HCT116 (cell line): ENCODE measurements around the gene ACE. TPM values are rescaled to one million over a fixed set of nuclear protein-coding genes. Genes with fewer than 3 reads are reported as not detected.

Source experiments
- ATAC-seq: fragments of 200-7000 bp; cut with Tn5 transposase; 2 replicates; pipeline ENCODE4 v1.9.1; 2020; ENCODE audit warnings: mild to moderate bottlenecking, moderate library complexity
- BruUV-seq: library from RNA; stranded (reverse); fragments of 400-500 nt; replicated peaks from 2 replicates; lab custom pipeline; 2021; lab: Mats Ljungman, UMichigan
- CTCF ChIA-PET: fragments of 300-600 bp; sonication (Branson Sonifier 250); formaldehyde crosslinking; loops from one replicate; lab custom pipeline; 2021; ENCODE audit warnings: antibody characterized with exemption; lab: Charles Lee
- POLR2A ChIA-PET: fragments of 300-600, 350-600 bp; sonication (Branson Sonifier 250); formaldehyde crosslinking; loops from one replicate; lab custom pipeline; 2021; ENCODE audit warnings: antibody characterized with exemption; lab: Charles Lee
- RAD21 ChIA-PET, 2 experiments: fragments of 300-600 bp; sonication (Branson Sonifier 250); formaldehyde crosslinking; loops; one replicate each; lab custom pipeline; 2023; ENCODE audit warnings: low total read pairs in 2 of 2; ENCODE audit not compliant: uncharacterized antibody in 2 of 2, unreplicated experiment in 2 of 2, low non-redundant PET in 1 of 2; lab: Charles Lee
- DNase-seq: peaks from one replicate; pipeline ENCODE4 v3.0.0-alpha.2; 2010; ENCODE audit warnings: low read depth, low spot score
- H2AFZ ChIP-seq: fragments of 200-600 bp; shearing (Covaris generic), sonication (generic); 2 replicates; pipeline ENCODE4 v1.6.1; 2017; ENCODE audit warnings: low read depth, mixed run types, mixed read lengths, antibody characterized with exemption, low read length; ENCODE audit not compliant: poor library complexity, severe bottlenecking
- H3K27ac ChIP-seq: 2 replicates; pipeline ENCODE4 v1.5.1; 2012; ENCODE audit warnings: low read depth, low read length
- H3K27me3 ChIP-seq: fragments of 200-600 bp; sonication (generic); 2 replicates; pipeline ENCODE4 v1.6.1; 2016; ENCODE audit warnings: mixed run types, low read length, mixed read lengths; ENCODE audit not compliant: insufficient read depth
- H3K36me3 ChIP-seq, 2 experiments: fragments of 200-500 bp in 1 of 2; fragments of 200-600 bp in 1 of 2; sonication (Bioruptor generic) in 1 of 2; sonication (generic) in 1 of 2; 2 replicates each; pipeline versions ENCODE4 v1.5.1 to v1.6.1; 2014 to 2016; ENCODE audit warnings: low read length in 2 of 2, inconsistent platforms in 1 of 2, mixed read lengths in 1 of 2, mixed run types in 1 of 2; ENCODE audit not compliant: insufficient read depth in 2 of 2, control insufficient read depth in 1 of 2
- H3K4me1 ChIP-seq, 2 experiments: fragments of 200-600 bp in 1 of 2; sonication (generic) in 1 of 2; 2 replicates each; pipeline versions ENCODE4 v1.5.1 to v1.6.1; 2012 to 2017; ENCODE audit warnings: low read length in 2 of 2, inconsistent platforms in 1 of 2, mild to moderate bottlenecking in 1 of 2, mixed read lengths in 1 of 2, mixed run types in 1 of 2, moderate library complexity in 1 of 2; ENCODE audit not compliant: insufficient read depth in 2 of 2, control insufficient read depth in 1 of 2
- H3K4me2 ChIP-seq: fragments of 200-600 bp; sonication (generic); 2 replicates; pipeline ENCODE4 v1.6.1; 2017; ENCODE audit warnings: mixed run types, low read length, mixed read lengths
- H3K4me3 ChIP-seq, 2 experiments: fragments of 200-600 bp in 1 of 2; sonication (generic) in 1 of 2; replicated peaks in 1 of 2; 2 replicates each; pipeline ENCODE4 v1.5.1; 2011 to 2016; ENCODE audit warnings: low read length in 2 of 2, control low read depth in 1 of 2, low read depth in 1 of 2, mild to moderate bottlenecking in 1 of 2, mixed read lengths in 1 of 2, mixed run types in 1 of 2
- H3K79me2 ChIP-seq: fragments of 200-600 bp; sonication (generic); 2 replicates; pipeline ENCODE4 v1.6.1; 2017; ENCODE audit warnings: mild to moderate bottlenecking, mixed run types, low read length, moderate library complexity, mixed read lengths; ENCODE audit not compliant: insufficient read depth
- H3K9ac ChIP-seq: fragments of 200-600 bp; sonication (generic); 2 replicates; pipeline ENCODE4 v1.6.1; 2016; ENCODE audit warnings: low read length, mixed read lengths
- H3K9me2 ChIP-seq: fragments of 200-600 bp; sonication (generic), shearing (Covaris generic); 2 replicates; pipeline ENCODE4 v1.6.1; 2017; ENCODE audit warnings: mixed run types, mild to moderate bottlenecking, moderate library complexity; ENCODE audit not compliant: insufficient read depth
- H3K9me3 ChIP-seq, 2 experiments: fragments of 200-500 bp in 1 of 2; fragments of 200-600 bp in 1 of 2; sonication (Bioruptor generic) in 1 of 2; sonication (generic) in 1 of 2; 2 replicates each; pipeline ENCODE4 v1.6.1; 2014 to 2017; ENCODE audit warnings: low read length in 2 of 2, mixed read lengths in 2 of 2, inconsistent platforms in 1 of 2, low read depth in 1 of 2, mild to moderate bottlenecking in 1 of 2, mixed run types in 1 of 2, moderate library complexity in 1 of 2; ENCODE audit not compliant: control insufficient read depth in 1 of 2, insufficient read depth in 1 of 2
- H4K20me1 ChIP-seq: fragments of 200-600 bp; sonication (generic), shearing (Covaris generic); 2 replicates; pipeline ENCODE4 v1.6.1; 2017; ENCODE audit warnings: mixed run types, mild to moderate bottlenecking, moderate library complexity; ENCODE audit not compliant: insufficient read depth
- CEBPB ChIP-seq: IDR thresholded peaks from 2 replicates; pipeline ENCODE4 v1.6.1; 2012; ENCODE audit warnings: low read depth
- EGR1 ChIP-seq: IDR thresholded peaks from 2 replicates; pipeline ENCODE4 v1.6.1; 2012; ENCODE audit warnings: low read depth
- EZH2 ChIP-seq: fragments of 200-600 bp; sonication (generic); IDR thresholded peaks from 2 replicates; pipeline ENCODE4 v1.6.1; 2017; ENCODE audit warnings: antibody characterized with exemption, mixed run types
- FOSL1 ChIP-seq: IDR thresholded peaks from 2 replicates; pipeline ENCODE4 v1.6.1; 2012; ENCODE audit warnings: low read depth
- JUND ChIP-seq: IDR thresholded peaks from 2 replicates; pipeline ENCODE4 v1.6.1; 2012
- MAX ChIP-seq: IDR thresholded peaks from 2 replicates; pipeline ENCODE4 v1.6.1; 2012
- POLR2AphosphoS5 ChIP-seq: IDR thresholded peaks from 2 replicates; pipeline ENCODE4 v1.6.1; 2011; ENCODE audit warnings: mild to moderate bottlenecking, low read depth, low read length, moderate library complexity
- REST ChIP-seq: IDR thresholded peaks from 2 replicates; pipeline ENCODE4 v1.6.1; 2012; ENCODE audit warnings: low read depth
- SIN3A ChIP-seq: IDR thresholded peaks from 2 replicates; pipeline ENCODE4 v1.6.1; 2012; ENCODE audit warnings: low read depth
- SP1 ChIP-seq: IDR thresholded peaks from 2 replicates; pipeline ENCODE4 v1.6.1; 2012; ENCODE audit warnings: low read depth
- YY1 ChIP-seq: IDR thresholded peaks from 2 replicates; pipeline ENCODE4 v1.6.1; 2011; ENCODE audit warnings: low read length, low read depth, moderate library complexity, mild to moderate bottlenecking; ENCODE audit not compliant: insufficient replicate concordance; ENCODE audit errors: extremely low read depth
- ZFX ChIP-seq: fragments of 450-650 bp; IDR thresholded peaks from 2 replicates; pipeline ENCODE4 v1.6.1; 2017
- intact Hi-C: fragments of 100-400 bp; cut with micrococcal nuclease; formaldehyde crosslinking; loops from 2 replicates; pipeline ENCODE4 v1.10.0; 2022
- total RNA-seq: library from RNA; stranded (reverse); gene quantifications from one replicate; pipeline ENCODE4 v1.2.1, GENCODE V29; 2021; ENCODE audit not compliant: unreplicated experiment
- TF ChIP-seq, protein P1 (sequence below): IDR thresholded peaks from 2 replicates; pipeline ENCODE4 v1.6.1; 2011; ENCODE audit warnings: mild to moderate bottlenecking, low read length, moderate library complexity; ENCODE audit not compliant: insufficient replicate concordance; ENCODE audit errors: extremely low read depth
- TF ChIP-seq, protein P2 (sequence below): IDR thresholded peaks from 2 replicates; pipeline ENCODE4 v1.6.1; 2012
- TF ChIP-seq, protein P3 (sequence below), 3 experiments: fragments of 200-600 bp in 1 of 3; sonication (generic) in 1 of 3; IDR thresholded peaks in 2 of 3; conservative IDR thresholded peaks in 1 of 3; 2 replicates each; pipeline ENCODE4 v1.5.1; 2012 to 2017; ENCODE audit warnings: low read depth in 2 of 3, low read length in 2 of 3, antibody characterized with exemption in 1 of 3, borderline replicate concordance in 1 of 3, control low read depth in 1 of 3, mild to moderate bottlenecking in 1 of 3, mixed read lengths in 1 of 3, mixed run types in 1 of 3, moderate library complexity in 1 of 3; ENCODE audit not compliant: insufficient read depth in 1 of 3

Gene ACE
- total RNA-seq, 1 experiment from 2014 or later, result 7.7 TPM

- TF ChIP-seq EGR1, result no peak
- no peak for TF ChIP-seq JUND
- no peak for TF ChIP-seq MAX
- no peak for TF ChIP-seq POLR2AphosphoS5
- no peak for TF ChIP-seq SIN3A
- TF ChIP-seq, protein P1, sequence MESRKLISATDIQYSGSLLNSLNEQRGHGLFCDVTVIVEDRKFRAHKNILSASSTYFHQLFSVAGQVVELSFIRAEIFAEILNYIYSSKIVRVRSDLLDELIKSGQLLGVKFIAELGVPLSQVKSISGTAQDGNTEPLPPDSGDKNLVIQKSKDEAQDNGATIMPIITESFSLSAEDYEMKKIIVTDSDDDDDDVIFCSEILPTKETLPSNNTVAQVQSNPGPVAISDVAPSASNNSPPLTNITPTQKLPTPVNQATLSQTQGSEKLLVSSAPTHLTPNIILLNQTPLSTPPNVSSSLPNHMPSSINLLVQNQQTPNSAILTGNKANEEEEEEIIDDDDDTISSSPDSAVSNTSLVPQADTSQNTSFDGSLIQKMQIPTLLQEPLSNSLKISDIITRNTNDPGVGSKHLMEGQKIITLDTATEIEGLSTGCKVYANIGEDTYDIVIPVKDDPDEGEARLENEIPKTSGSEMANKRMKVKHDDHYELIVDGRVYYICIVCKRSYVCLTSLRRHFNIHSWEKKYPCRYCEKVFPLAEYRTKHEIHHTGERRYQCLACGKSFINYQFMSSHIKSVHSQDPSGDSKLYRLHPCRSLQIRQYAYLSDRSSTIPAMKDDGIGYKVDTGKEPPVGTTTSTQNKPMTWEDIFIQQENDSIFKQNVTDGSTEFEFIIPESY, result no peak
- TF ChIP-seq REST, result no peak
- TF ChIP-seq SP1, result no peak
- no peak for TF ChIP-seq FOSL1
- TF ChIP-seq EZH2, result no peak
- TF ChIP-seq, protein P2, sequence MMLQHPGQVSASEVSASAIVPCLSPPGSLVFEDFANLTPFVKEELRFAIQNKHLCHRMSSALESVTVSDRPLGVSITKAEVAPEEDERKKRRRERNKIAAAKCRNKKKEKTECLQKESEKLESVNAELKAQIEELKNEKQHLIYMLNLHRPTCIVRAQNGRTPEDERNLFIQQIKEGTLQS, result no peak
- TF ChIP-seq CEBPB, result no peak
- no peak for TF ChIP-seq ZFX
- no peak for TF ChIP-seq YY1
- TF ChIP-seq, protein P3, sequence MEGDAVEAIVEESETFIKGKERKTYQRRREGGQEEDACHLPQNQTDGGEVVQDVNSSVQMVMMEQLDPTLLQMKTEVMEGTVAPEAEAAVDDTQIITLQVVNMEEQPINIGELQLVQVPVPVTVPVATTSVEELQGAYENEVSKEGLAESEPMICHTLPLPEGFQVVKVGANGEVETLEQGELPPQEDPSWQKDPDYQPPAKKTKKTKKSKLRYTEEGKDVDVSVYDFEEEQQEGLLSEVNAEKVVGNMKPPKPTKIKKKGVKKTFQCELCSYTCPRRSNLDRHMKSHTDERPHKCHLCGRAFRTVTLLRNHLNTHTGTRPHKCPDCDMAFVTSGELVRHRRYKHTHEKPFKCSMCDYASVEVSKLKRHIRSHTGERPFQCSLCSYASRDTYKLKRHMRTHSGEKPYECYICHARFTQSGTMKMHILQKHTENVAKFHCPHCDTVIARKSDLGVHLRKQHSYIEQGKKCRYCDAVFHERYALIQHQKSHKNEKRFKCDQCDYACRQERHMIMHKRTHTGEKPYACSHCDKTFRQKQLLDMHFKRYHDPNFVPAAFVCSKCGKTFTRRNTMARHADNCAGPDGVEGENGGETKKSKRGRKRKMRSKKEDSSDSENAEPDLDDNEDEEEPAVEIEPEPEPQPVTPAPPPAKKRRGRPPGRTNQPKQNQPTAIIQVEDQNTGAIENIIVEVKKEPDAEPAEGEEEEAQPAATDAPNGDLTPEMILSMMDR (IDR thresholded peaks at IDR 0.05 in 2 of 3, conservative IDR thresholded peaks at IDR 0.05 in 1 of 3; ENCODE audit: borderline replicate concordance in 1 of 3, insufficient read depth in 1 of 3, low read depth in 2 of 3, low read length in 2 of 3), result no peak
- H3K4me1 ChIP-seq, result peaks cover 2 to 5% of the 10 kb centered on the region in 2 experiments; a peak in 2 of 4 replicates
- no peaks in the 10 kb centered on the region for H4K20me1 ChIP-seq
- ChIA-PET RAD21 (no interaction called here), CTCF (no interaction called here), POLR2A (no interaction called here)
- H3K9me3 ChIP-seq, result no peaks in the 10 kb centered on the region
- intact Hi-C loops, result no loop called here
- no peak overlapping the region for H3K27ac ChIP-seq
- H3K9me2 ChIP-seq, result no peaks in the 10 kb centered on the region
- DNase-seq (no peak), ATAC-seq (no peak)
- no peaks in the 10 kb centered on the region for H3K79me2 ChIP-seq
- no peaks in the 10 kb centered on the region; the same call in 1 of the 2 replicates for H3K27me3 ChIP-seq
- no peaks in the 10 kb centered on the region for H3K36me3 ChIP-seq
- H2AFZ ChIP-seq, result no peak overlapping the region
- H3K4me2 ChIP-seq, result no peak overlapping the region
- no peak overlapping the region for H3K4me3 ChIP-seq
- BruUV-seq, result no TSS peak
- H3K9ac ChIP-seq, result no peak overlapping the region
These were observed 65.3 kb downstream of the ACE start for GRCh38 chr17:63542218-63542545.
